ENCODE data around the gene CSNK1E. TPM values are rescaled to one million over a fixed set of nuclear protein-coding genes. Genes with fewer than 3 reads are reported as not detected.
"Not testable (repeated sequence)": the region's sequence is repeated elsewhere in the genome, so short reads cannot be mapped to it uniquely, and the experiment has no call there.

Gene CSNK1E
- total RNA-seq = 175 and 176 TPM in 2 replicates
- long read RNA-seq, partial matches to known transcripts = 2 of 7 reads
- long read RNA-seq, other reads (novel, unspliced or antisense) = 1 of 7 reads

DNA sequence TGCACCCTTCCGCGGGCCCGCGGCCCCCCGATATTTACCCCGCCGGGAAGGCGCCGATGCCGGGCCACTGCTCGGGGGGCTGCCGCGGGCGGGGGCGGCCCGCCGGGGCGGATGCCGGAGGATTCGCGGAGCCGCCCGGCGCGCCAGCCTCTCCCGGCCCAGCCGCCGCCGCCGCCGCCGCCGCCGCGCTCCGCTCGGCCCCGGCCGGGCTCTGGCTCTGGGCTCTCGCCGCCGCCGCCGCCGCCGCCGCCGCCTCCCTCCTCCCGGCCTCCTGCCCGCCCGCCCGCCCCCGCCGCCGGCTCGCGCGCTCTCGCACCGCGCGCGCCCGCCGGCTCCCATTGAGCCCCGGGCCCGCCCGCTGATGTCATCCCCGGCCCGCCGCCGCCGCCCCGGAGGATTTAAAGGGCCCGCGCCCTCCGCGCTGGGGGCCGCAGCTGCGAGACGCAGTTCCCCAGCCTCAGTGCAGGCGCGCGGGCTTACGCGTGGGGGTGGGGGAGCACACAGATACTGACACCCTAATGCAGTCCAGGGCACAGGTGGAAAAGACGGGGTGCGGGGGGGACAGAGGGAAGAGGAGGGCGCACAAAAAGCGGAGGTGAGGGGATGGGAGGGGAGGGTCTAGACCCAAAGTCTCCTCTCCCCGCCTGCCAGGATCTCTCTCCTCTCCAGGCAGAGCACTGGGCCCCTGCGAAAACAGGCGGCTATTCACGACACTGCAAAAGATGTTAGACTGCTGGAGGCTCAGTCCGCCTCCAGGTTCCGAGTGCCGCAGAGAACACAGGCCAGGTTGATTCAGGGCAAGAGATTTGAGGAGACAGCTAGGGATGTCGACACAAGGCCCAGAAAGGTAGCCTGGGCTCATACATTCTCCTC, at the start of gene CSNK1E:
Gene CSNK1E (minus strand): TSS at position 312 of the 873 bp plus-strand sequence. CDS start 3,276 bp downstream, outside the sequence.
- TF ChIP-seq, protein P1, sequence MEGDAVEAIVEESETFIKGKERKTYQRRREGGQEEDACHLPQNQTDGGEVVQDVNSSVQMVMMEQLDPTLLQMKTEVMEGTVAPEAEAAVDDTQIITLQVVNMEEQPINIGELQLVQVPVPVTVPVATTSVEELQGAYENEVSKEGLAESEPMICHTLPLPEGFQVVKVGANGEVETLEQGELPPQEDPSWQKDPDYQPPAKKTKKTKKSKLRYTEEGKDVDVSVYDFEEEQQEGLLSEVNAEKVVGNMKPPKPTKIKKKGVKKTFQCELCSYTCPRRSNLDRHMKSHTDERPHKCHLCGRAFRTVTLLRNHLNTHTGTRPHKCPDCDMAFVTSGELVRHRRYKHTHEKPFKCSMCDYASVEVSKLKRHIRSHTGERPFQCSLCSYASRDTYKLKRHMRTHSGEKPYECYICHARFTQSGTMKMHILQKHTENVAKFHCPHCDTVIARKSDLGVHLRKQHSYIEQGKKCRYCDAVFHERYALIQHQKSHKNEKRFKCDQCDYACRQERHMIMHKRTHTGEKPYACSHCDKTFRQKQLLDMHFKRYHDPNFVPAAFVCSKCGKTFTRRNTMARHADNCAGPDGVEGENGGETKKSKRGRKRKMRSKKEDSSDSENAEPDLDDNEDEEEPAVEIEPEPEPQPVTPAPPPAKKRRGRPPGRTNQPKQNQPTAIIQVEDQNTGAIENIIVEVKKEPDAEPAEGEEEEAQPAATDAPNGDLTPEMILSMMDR (IDR thresholded peaks at IDR 0.05) = no peak
- Mint-ChIP-seq H3K9me3 (ENCODE audit: unreplicated experiment) (no peaks in the 10 kb centered on the region), H3K27ac (ENCODE audit: unreplicated experiment) (peak within 1 kb of the TSS; percentile 97), H3K4me3 (ENCODE audit: unreplicated experiment) (peak within 1 kb of the TSS; percentile 93), H3K4me1 (ENCODE audit: unreplicated experiment) (peaks cover 52% of the 10 kb centered on the region), H3K36me3 (ENCODE audit: unreplicated experiment) (peaks cover 4% of the 10 kb centered on the region), H3K27me3 (ENCODE audit: unreplicated experiment) (no peaks in the 10 kb centered on the region)
- peak; percentile 91 for DNase-seq (ENCODE audit: extremely low spot score, unreplicated experiment)

DNA sequence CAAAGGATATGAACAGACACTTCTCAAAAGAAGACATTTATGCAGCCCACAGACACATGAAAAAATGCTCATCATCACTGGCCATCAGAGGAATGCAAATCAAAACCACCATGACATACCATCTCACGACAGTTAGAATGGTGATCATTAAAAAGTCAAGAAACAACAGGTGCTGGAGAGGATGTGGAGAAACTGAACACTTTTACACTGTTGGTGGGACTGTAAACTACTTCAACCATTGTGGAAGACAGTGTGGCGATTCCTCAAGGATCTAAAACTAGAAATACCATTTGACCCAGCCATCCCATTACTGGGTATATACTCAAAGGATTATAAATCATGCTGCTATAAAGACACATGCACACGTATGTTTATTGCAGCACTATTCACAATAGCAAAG, 48.6 kb upstream of the CSNK1E start:
- not testable (repeated sequence) for H3K27ac Mint-ChIP-seq (ENCODE audit: unreplicated experiment); DNase-seq (ENCODE audit: extremely low spot score, unreplicated experiment); H3K9me3 Mint-ChIP-seq (ENCODE audit: unreplicated experiment); H3K27me3 Mint-ChIP-seq (ENCODE audit: unreplicated experiment); H3K4me3 Mint-ChIP-seq (ENCODE audit: unreplicated experiment); H3K4me1 Mint-ChIP-seq (ENCODE audit: unreplicated experiment); H3K36me3 Mint-ChIP-seq (ENCODE audit: unreplicated experiment)

DNA sequence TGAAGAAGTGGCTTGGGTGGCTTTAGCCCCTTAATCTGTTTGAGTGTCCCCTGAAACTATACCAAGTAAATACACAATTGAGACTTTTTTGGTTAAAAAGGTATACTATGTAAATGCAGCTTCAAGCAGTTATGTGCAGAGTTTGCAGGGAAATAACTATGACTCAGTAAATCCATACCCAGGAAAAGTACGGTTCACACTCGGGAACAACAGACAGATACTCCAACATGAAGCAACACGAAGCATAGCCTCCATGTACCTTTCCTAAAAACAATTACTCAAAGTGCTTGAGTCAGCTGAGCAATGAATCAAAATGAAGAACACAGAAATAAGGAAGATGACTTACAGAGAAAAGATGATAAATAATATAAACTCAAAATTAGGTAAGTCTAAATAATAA, 47.9 kb upstream of the CSNK1E start:
- H3K9me3 Mint-ChIP-seq (ENCODE audit: unreplicated experiment); H3K36me3 Mint-ChIP-seq (ENCODE audit: unreplicated experiment); H3K4me1 Mint-ChIP-seq (ENCODE audit: unreplicated experiment); H3K27me3 Mint-ChIP-seq (ENCODE audit: unreplicated experiment); DNase-seq (ENCODE audit: extremely low spot score, unreplicated experiment); H3K27ac Mint-ChIP-seq (ENCODE audit: unreplicated experiment); H3K4me3 Mint-ChIP-seq (ENCODE audit: unreplicated experiment): not testable (repeated sequence)

DNA sequence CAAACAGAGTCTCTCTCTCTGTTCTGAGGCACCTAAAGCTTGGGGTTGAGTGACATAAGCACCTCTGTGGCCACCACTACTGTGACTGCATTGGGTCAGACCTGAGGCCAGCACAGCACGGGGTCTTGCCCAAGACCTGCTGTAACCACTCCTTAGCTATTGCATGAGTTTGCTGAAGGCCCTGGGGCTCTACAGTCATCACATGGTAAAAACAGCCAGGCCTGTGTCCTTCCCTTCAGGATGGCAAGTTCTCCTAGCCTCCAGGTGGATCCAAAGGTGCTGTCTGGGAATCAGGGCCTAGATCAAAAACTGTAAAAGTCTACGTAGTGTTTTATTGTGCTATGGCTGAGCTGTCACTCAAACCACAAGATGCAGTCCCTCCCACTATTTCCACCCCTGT, 43.3 kb upstream of the CSNK1E start:
- H3K4me3 Mint-ChIP-seq (ENCODE audit: unreplicated experiment); H3K9me3 Mint-ChIP-seq (ENCODE audit: unreplicated experiment); H3K27ac Mint-ChIP-seq (ENCODE audit: unreplicated experiment); H3K27me3 Mint-ChIP-seq (ENCODE audit: unreplicated experiment); DNase-seq (ENCODE audit: extremely low spot score, unreplicated experiment); H3K4me1 Mint-ChIP-seq (ENCODE audit: unreplicated experiment): not testable (repeated sequence)
- peaks cover 16% of the 10 kb centered on the region for H3K36me3 Mint-ChIP-seq (ENCODE audit: unreplicated experiment)

DNA sequence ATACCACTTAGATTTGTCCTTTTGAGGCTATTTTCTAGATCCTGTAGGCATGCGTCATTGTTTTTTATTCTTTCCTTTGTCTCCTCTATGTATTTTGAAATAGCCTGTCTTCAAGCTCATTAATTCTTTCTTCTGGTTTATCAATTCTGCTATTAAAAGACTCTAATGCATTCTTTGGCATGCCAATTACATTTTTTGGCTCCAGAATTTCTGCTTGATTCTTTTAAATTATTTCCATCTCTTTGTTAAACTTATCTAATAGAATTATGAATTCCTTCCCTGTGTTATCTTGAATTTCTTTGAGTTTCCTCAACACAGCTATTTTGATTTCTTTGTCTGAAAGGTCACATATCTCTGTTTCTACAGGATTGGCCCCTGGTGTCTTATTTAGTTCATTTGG, 42.6 kb upstream of the CSNK1E start:
- H3K9me3 Mint-ChIP-seq (ENCODE audit: unreplicated experiment); H3K4me1 Mint-ChIP-seq (ENCODE audit: unreplicated experiment); DNase-seq (ENCODE audit: extremely low spot score, unreplicated experiment); H3K27me3 Mint-ChIP-seq (ENCODE audit: unreplicated experiment); H3K27ac Mint-ChIP-seq (ENCODE audit: unreplicated experiment); H3K4me3 Mint-ChIP-seq (ENCODE audit: unreplicated experiment): not testable (repeated sequence)
- H3K36me3 Mint-ChIP-seq (ENCODE audit: unreplicated experiment) = peaks cover 16% of the 10 kb centered on the region

DNA sequence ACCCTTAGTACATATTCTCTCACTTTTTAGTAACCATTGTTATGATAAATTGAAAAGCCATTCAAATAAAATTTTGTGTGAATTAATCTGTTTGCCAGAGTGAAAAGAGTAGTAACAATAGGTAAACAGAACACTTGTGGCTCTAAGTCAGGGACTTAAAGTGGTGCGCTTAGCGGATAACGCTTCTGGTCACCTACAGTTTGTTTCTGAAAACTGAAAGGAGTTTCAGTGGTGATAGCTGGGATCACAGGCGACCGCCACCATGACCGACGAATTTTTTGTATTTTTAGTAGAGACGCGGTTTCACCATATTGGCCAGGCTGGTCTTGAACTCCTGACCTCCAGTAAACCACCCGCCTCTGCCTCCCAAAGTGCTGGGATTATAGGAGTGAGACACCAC, 40.7 kb upstream of the CSNK1E start:
- peaks cover 12% of the 10 kb centered on the region for H3K36me3 Mint-ChIP-seq (ENCODE audit: unreplicated experiment)
- not testable (repeated sequence) for H3K9me3 Mint-ChIP-seq (ENCODE audit: unreplicated experiment); H3K4me3 Mint-ChIP-seq (ENCODE audit: unreplicated experiment); DNase-seq (ENCODE audit: extremely low spot score, unreplicated experiment); H3K4me1 Mint-ChIP-seq (ENCODE audit: unreplicated experiment); H3K27ac Mint-ChIP-seq (ENCODE audit: unreplicated experiment); H3K27me3 Mint-ChIP-seq (ENCODE audit: unreplicated experiment)

DNA sequence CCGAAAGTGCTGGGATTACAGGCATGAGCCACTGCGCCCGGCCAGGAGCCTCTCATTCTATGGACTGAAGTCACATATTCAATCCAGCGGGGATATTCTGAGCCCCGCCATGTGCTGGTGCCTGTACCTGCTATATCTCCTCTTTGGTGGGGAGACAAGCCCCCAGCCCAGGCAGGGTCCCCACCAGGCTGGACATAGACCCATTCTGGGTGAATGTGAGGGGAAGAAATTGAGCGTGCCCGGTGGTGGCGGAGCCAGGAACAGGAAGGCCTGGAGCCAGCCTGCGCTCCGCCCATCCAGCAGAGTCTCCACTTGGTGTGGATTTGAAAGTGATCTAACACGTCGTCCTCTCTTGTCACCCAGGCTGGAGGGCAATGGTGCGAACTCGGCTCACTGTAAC, 38.0 kb upstream of the CSNK1E start:
- H3K4me3 Mint-ChIP-seq (ENCODE audit: unreplicated experiment) = no peak overlapping the region
- DNase-seq (ENCODE audit: extremely low spot score, unreplicated experiment) = peak; percentile 69
- no peak overlapping the region for H3K27ac Mint-ChIP-seq (ENCODE audit: unreplicated experiment)
- H3K4me1 Mint-ChIP-seq (ENCODE audit: unreplicated experiment) = peaks cover 1% of the 10 kb centered on the region
- no peaks in the 10 kb centered on the region for H3K9me3 Mint-ChIP-seq (ENCODE audit: unreplicated experiment)
- no peaks in the 10 kb centered on the region for H3K27me3 Mint-ChIP-seq (ENCODE audit: unreplicated experiment)
- peaks cover 12% of the 10 kb centered on the region for H3K36me3 Mint-ChIP-seq (ENCODE audit: unreplicated experiment)
- TF ChIP-seq, protein P1 (IDR thresholded peaks at IDR 0.05) = no peak
